Lung (tissue), 12 donors: ENCODE measurements around the gene KRTAP5-6. TPM values are rescaled to one million over a fixed set of nuclear protein-coding genes. Genes with fewer than 3 reads are reported as not detected.

Experiments
- ATAC-seq: fragments of 200-7000 bp; cut with Tn5 transposase; one replicate; pipeline ENCODE4 v1.9.1; 2020; ENCODE audit warnings: moderate number of reproducible peaks; ENCODE audit not compliant: insufficient read depth, low FRiP score
- DNase-seq, 3 donors: peaks; one replicate each; pipeline ENCODE4 v3.0.0-alpha.2; 2013 to 2017
- H3K27ac ChIP-seq, 2 donors: one replicate each; pipeline ENCODE4 v1.5.1; 2013; ENCODE audit warnings: mild to moderate bottlenecking in 2 of 2, moderate library complexity in 2 of 2, control low read depth in 1 of 2, inconsistent platforms in 1 of 2, low read depth in 1 of 2, low read length in 1 of 2
- H3K27me3 ChIP-seq, 3 donors: one replicate each; pipeline ENCODE4 v1.5.1; 2013; ENCODE audit warnings: low read length in 2 of 3; ENCODE audit not compliant: control insufficient read depth in 3 of 3, insufficient read depth in 3 of 3
- H3K36me3 ChIP-seq, 4 donors: one replicate each; pipeline ENCODE4 v1.5.1; 2013; ENCODE audit warnings: low read length in 4 of 4, mild to moderate bottlenecking in 1 of 4, moderate library complexity in 1 of 4; ENCODE audit not compliant: control insufficient read depth in 4 of 4, insufficient read depth in 4 of 4
- H3K4me1 ChIP-seq, 5 donors: one replicate each; pipeline ENCODE4 v1.5.1; 2013; ENCODE audit warnings: low read length in 5 of 5, mild to moderate bottlenecking in 2 of 5, moderate library complexity in 1 of 5; ENCODE audit not compliant: control insufficient read depth in 5 of 5, insufficient read depth in 5 of 5
- H3K4me3 ChIP-seq: one replicate; pipeline ENCODE4 v1.5.1; 2013; ENCODE audit warnings: mild to moderate bottlenecking, control low read depth, moderate library complexity
- H3K9ac ChIP-seq, 2 donors: one replicate each; pipeline ENCODE4 v1.5.1; 2013; ENCODE audit warnings: low read length in 2 of 2, control low read depth in 1 of 2; ENCODE audit not compliant: insufficient read depth in 1 of 2
- H3K9me3 ChIP-seq, 4 donors: one replicate each; pipeline ENCODE4 v1.5.1; 2013; ENCODE audit warnings: low read length in 3 of 4, mild to moderate bottlenecking in 1 of 4, moderate library complexity in 1 of 4; ENCODE audit not compliant: control insufficient read depth in 4 of 4, insufficient read depth in 3 of 4
- CTCF ChIP-seq: IDR thresholded peaks from 2 replicates; pipeline ENCODE4 v1.5.1; 2012; ENCODE audit warnings: mild to moderate bottlenecking; ENCODE audit errors: control extremely low read depth, extremely low read depth
- WGBS, 2 donors: extraction: QIAGEN DNeasy Blood & Tissue Kit; methylation state at CpG; one replicate each; pipeline ENCODE4 v1.1.7; 2013; 5-methylcytosine and 5-hydroxymethylcytosine counted together
- polyA plus RNA-seq, 2 donors: library from polyadenylated mRNA; stranded (reverse); fragments of 200-250 nt; gene quantifications; one replicate each; pipeline ENCODE4 v1.2.1, GENCODE V29; 2013
- total RNA-seq, 2 donors: library from RNA; depleted of rRNA in 1 of 2; stranded (reverse); fragments of >200 nt in 1 of 2; gene quantifications; one replicate each; pipeline ENCODE4 v1.2.1, GENCODE V29; 2014 to 2021
- donor health status: control.
- donor health status: control.
- donor health status: Bipolar disorder and iron deficiency.
- donor health status: healthy.
- donor health status: DM: yes; HTN: yes; CAD: no.

KRTAP5-6 gene
- total and polyA plus RNA-seq, 4 donors, result not detected

- ATAC-seq, result no peak
- no peak overlapping the region for H3K4me3 ChIP-seq
- DNase-seq, result no peak
- H3K9ac ChIP-seq, result no peak overlapping the region
- peaks cover 0 to 19% (median 7%) of the 10 kb centered on the region in 4 donors for H3K9me3 ChIP-seq
- H3K36me3 ChIP-seq, result no peaks in the 10 kb centered on the region
- H3K27me3 ChIP-seq, result peaks cover 0 to 15% (median 5%) of the 10 kb centered on the region in 3 donors
- no peak overlapping the region for H3K27ac ChIP-seq
- TF ChIP-seq CTCF, result no peak
- WGBS, 2 donors, result 92 to 95% methylated on average over 10 of the region's 10 CpGs
- H3K4me1 ChIP-seq, result no peaks in the 10 kb centered on the region
These were observed 41.4 kb downstream of the KRTAP5-6 start for GRCh38 chr11:1738380-1738779.

DNA sequence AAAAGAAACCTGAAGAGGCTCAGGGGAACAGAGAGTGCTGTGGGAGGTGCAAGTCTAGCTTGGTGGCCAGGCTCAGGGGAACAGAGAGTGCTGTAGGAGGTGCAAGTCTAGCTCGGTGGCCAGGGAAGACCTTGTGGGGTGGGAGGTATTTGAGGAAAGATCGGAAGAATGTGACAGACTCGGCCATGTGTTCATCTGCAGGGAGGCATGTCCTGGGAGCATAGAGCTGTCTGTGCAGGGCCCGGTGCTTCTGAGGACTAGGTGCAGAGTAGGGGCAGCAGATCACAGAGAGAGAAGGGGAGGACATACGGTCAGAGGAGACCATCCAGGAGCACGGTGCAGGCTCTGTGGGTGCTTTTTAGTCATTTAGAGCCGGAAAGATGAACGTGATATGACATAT, 42.6 kb downstream of the KRTAP5-6 start:
- no peak overlapping the region for H3K27ac ChIP-seq
- H3K9ac ChIP-seq, result no peak overlapping the region
- no peaks in the 10 kb centered on the region for H3K4me1 ChIP-seq
- peaks cover 0 to 19% (median 7%) of the 10 kb centered on the region in 4 donors for H3K9me3 ChIP-seq
- no peak overlapping the region for H3K4me3 ChIP-seq
- WGBS, 2 donors, result 71 to 85% methylated on average over 8 of the region's 8 CpGs
- no peak for TF ChIP-seq CTCF
- peaks cover 0 to 15% (median 5%) of the 10 kb centered on the region in 3 donors for H3K27me3 ChIP-seq
- DNase-seq (no peak), ATAC-seq (no peak)
- no peaks in the 10 kb centered on the region for H3K36me3 ChIP-seq

GRCh38 chr11:1740786-1741530, 44.0 kb downstream of the KRTAP5-6 start:
- no peak for ATAC-seq
- no peak for DNase-seq

More at GRCh38 chr11:1740786-1741530, 44.0 kb downstream of the KRTAP5-6 start:
- Histone ChIP-seq H3K4me1 (peaks cover 0 to 3% (median 0%) of the 10 kb centered on the region in 5 donors), H3K9ac (no peak overlapping the region), H3K27ac (no peak overlapping the region), H3K27me3 (peaks cover 0 to 22% (median 6%) of the 10 kb centered on the region in 3 donors), H3K36me3 (no peaks in the 10 kb centered on the region), H3K9me3 (peaks cover 0 to 14% (median 7%) of the 10 kb centered on the region in 4 donors), H3K4me3 (no peak overlapping the region)
- no peak for TF ChIP-seq CTCF
- WGBS, 2 donors, result 85 to 92% methylated on average over 8 of the region's 8 CpGs
